ENCODE results near the gene ZDHHC21. TPM values are rescaled to one million over a fixed set of nuclear protein-coding genes. Genes with fewer than 3 reads are reported as not detected.
A peak's percentile ranks its signal among the peaks of the same experiment; 100 is the strongest.

The ZDHHC21 gene
- total and polyA plus RNA-seq, 2 experiments from 2014 or later: 6.5 to 8.5 TPM

DNA sequence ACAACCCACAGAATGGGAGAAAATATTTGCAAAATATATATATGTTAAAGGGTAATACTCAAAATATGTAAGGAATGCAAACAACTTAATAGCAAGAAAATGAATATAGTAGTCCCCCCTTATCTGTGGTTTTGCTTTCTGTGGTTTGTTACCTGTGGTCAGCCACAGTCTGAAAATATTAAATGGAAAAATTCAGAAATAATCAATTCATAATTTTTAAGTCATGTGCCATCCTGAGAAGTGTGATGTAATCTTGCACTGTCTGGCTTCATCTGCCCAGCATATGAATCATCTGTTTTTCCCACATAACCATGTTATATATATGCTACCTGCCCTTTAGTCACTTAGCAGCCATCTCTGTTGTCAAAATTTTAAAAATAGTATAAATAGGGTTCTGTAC lies 17.6 kb upstream of the ZDHHC21 start:
- Histone ChIP-seq H3K27me3 (no peaks in the 10 kb centered on the region), H3K4me3 (no peak overlapping the region), H3K9me3 (ENCODE audit: low read depth) (no peaks in the 10 kb centered on the region), H3K27ac (no peak overlapping the region), H3K36me3 (no peaks in the 10 kb centered on the region), H3K4me1 (ENCODE audit: low read depth) (no peaks in the 10 kb centered on the region)
- peak in 1 of 2 donors; percentile 56 for DNase-seq (ENCODE audit: low read depth in 1 of 2, low spot score in 1 of 2)
- TF ChIP-seq, protein P1, sequence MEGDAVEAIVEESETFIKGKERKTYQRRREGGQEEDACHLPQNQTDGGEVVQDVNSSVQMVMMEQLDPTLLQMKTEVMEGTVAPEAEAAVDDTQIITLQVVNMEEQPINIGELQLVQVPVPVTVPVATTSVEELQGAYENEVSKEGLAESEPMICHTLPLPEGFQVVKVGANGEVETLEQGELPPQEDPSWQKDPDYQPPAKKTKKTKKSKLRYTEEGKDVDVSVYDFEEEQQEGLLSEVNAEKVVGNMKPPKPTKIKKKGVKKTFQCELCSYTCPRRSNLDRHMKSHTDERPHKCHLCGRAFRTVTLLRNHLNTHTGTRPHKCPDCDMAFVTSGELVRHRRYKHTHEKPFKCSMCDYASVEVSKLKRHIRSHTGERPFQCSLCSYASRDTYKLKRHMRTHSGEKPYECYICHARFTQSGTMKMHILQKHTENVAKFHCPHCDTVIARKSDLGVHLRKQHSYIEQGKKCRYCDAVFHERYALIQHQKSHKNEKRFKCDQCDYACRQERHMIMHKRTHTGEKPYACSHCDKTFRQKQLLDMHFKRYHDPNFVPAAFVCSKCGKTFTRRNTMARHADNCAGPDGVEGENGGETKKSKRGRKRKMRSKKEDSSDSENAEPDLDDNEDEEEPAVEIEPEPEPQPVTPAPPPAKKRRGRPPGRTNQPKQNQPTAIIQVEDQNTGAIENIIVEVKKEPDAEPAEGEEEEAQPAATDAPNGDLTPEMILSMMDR (IDR thresholded peaks at IDR 0.05; ENCODE audit: low read depth, low read length): no peak

DNA sequence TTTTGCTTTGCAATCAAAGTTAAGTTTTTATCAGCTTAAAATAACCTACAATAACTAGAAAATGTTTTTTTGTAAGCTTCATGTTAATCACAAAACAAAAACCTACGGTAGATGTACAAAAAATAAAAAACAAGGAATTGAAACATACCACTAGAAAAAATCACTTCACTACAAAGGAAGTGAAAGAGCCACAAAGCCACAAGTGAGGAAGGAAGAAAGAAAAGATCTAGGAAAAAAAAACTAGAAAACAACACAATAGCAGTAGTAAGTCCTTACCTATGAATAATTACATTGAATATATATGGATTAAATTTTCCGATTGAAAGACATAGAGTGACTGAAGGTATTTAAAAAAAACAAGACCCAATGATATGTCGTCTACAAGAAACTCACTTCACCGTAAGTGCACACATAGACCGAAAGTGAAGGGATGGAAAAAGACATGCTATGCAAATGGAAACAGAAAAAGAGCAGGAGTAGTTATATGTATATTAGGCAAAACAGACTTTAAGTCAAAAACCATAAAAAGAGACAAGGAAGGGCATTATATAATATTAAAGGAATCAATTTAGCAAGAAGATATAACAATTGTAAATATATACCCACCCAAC lies 13.4 kb upstream of the ZDHHC21 start:
- Histone ChIP-seq H3K4me1 (ENCODE audit: low read depth) (no peaks in the 10 kb centered on the region), H3K27ac (no peak overlapping the region), H3K36me3 (no peaks in the 10 kb centered on the region), H3K4me3 (no peak overlapping the region), H3K9me3 (ENCODE audit: low read depth) (no peaks in the 10 kb centered on the region), H3K27me3 (no peaks in the 10 kb centered on the region)
- TF ChIP-seq, protein P1 (IDR thresholded peaks at IDR 0.05; ENCODE audit: low read depth, low read length): no peak
- DNase-seq (ENCODE audit: low read depth in 1 of 2, low spot score in 1 of 2): no peak

DNA sequence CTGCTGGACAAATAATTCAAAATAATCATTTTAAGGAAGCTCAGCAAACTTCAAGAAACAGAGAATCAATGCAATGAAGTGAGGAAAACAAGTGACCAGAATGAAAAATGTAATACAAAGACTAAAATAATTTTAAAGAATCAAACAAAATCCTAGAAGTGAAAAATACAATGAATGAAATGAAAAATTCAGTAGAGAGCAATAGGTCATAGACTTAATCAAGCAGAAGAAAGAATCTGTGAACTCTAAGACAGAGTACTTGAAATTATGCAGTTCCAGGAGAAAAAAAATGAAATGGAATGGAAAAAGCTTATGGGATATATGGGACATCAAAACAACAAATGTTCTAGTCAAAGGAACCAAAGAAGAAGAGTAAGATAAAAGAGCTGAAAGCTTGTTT lies 11.8 kb upstream of the ZDHHC21 start:
- Histone ChIP-seq H3K9me3 (ENCODE audit: low read depth) (no peaks in the 10 kb centered on the region), H3K4me3 (no peak overlapping the region), H3K27ac (no peak overlapping the region), H3K27me3 (no peaks in the 10 kb centered on the region), H3K36me3 (no peaks in the 10 kb centered on the region), H3K4me1 (ENCODE audit: low read depth) (no peaks in the 10 kb centered on the region)
- DNase-seq (ENCODE audit: low read depth in 1 of 2, low spot score in 1 of 2): no peak
- TF ChIP-seq, protein P1 (IDR thresholded peaks at IDR 0.05; ENCODE audit: low read depth, low read length): no peak

DNA sequence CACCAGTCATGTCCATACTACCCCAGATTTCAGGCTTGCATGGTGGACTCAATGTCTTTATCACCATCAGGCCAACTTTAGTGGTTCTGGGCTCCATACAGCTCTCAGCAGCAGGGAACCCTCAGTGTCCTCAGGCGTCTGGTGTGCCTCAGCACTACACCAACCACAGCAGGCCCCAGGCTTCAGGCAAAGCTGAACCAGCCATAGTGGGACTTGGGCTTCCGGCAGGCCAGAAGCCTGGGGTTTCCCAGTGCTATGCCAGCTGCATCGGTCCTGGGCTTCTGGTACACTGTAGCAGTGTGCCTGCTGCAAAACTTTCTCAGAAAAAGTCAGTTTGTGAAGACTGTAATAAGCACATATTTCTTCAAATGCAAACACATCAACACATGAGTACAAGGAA lies 11.0 kb upstream of the ZDHHC21 start:
- Histone ChIP-seq H3K4me1 (ENCODE audit: low read depth) (no peaks in the 10 kb centered on the region), H3K27ac (no peak overlapping the region), H3K9me3 (ENCODE audit: low read depth) (no peaks in the 10 kb centered on the region), H3K4me3 (no peak overlapping the region), H3K27me3 (no peaks in the 10 kb centered on the region), H3K36me3 (no peaks in the 10 kb centered on the region)
- DNase-seq (ENCODE audit: low read depth in 1 of 2, low spot score in 1 of 2): no peak
- TF ChIP-seq, protein P1 (IDR thresholded peaks at IDR 0.05; ENCODE audit: low read depth, low read length): no peak

DNA sequence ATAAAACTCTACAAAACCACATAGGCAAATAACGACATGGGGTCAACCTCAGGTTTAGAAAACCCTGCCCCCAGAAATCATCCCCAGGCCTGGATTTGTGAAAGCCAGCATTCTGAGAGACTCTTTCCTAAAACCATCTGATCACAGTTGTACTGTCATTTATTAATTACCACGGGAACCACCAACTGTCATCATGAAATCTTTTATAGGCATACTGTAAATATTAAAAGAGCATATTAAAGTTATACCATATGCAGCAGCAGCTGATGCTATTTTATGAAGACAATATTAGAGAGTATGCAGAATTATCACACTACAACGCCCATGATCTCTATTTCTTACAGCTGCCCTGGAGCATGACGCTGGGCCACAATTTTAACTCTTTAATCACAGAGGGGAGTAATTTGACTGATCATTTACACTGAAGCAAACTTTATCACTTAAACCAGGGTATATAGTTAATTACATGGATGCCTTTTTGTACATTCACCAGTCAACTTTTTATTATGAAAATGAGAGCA lies 9.0 kb upstream of the ZDHHC21 start:
- Histone ChIP-seq H3K4me3 (no peak overlapping the region), H3K27ac (no peak overlapping the region), H3K27me3 (no peaks in the 10 kb centered on the region), H3K4me1 (ENCODE audit: low read depth) (no peaks in the 10 kb centered on the region), H3K9me3 (ENCODE audit: low read depth) (no peaks in the 10 kb centered on the region), H3K36me3 (no peaks in the 10 kb centered on the region)
- no peak for DNase-seq (ENCODE audit: low read depth in 1 of 2, low spot score in 1 of 2)
- TF ChIP-seq, protein P1 (IDR thresholded peaks at IDR 0.05; ENCODE audit: low read depth, low read length): no peak
